ENCODE measurements around the gene RPRD2. TPM values are rescaled to one million over a fixed set of nuclear protein-coding genes. Genes with fewer than 3 reads are reported as not detected.

Gene RPRD2
- total RNA-seq, 4 donors from 2014 or later = 26.1 to 39.9 (median 31.6) TPM

GRCh38 chr1:150420560-150421265, 56.8 kb downstream of the RPRD2 start:
- WGBS, 2 donors = 81 to 83% methylated on average over 5 of the region's 5 CpGs
- TF ChIP-seq POLR2A (IDR thresholded peaks at IDR 0.05) (no peak), CTCF (IDR thresholded peaks at IDR 0.05) (no peak)
- intact Hi-C loops (cut with DNase I) = no loop called here
- Histone ChIP-seq H3K4me1 (peaks cover 7 to 15% of the 10 kb centered on the region in 2 donors), H3K9me3 (no peaks in the 10 kb centered on the region), H3K27me3 (no peaks in the 10 kb centered on the region), H3K27ac (peak overlapping the region in 2 of 3 donors; percentile 4 to 14), H3K4me3 (replicated peaks in 1 of 3) (no peak overlapping the region), H3K36me3 (peaks cover 0 to 3% of the 10 kb centered on the region in 2 donors)
- peak; percentile 14 to 26 for DNase-seq

GRCh38 chr1:150422541-150422940, 58.6 kb downstream of the RPRD2 start:
- H3K36me3 ChIP-seq = peaks cover 0 to 3% of the 10 kb centered on the region in 2 donors
- WGBS, 2 donors = 93 to 100% methylated on average over 2 of the region's 2 CpGs
- intact Hi-C loops (cut with DNase I) = no loop called here

GRCh38 chr1:150429805-150430204, 65.9 kb downstream of the RPRD2 start:
- intact Hi-C loops (cut with DNase I) = no loop called here
- WGBS, 2 donors = 79 to 80% methylated on average over 3 of the region's 3 CpGs

More at GRCh38 chr1:150422541-150422940, 58.6 kb downstream of the RPRD2 start:
- Histone ChIP-seq H3K4me3 (replicated peaks in 1 of 3) (no peak overlapping the region), H3K27ac (no peak overlapping the region), H3K4me1 (peaks cover 7 to 15% of the 10 kb centered on the region in 2 donors), H3K27me3 (no peaks in the 10 kb centered on the region), H3K9me3 (no peaks in the 10 kb centered on the region)
- TF ChIP-seq CTCF (IDR thresholded peaks at IDR 0.05) (no peak), POLR2A (IDR thresholded peaks at IDR 0.05) (no peak)
- DNase-seq = no peak

GRCh38 chr1:150441121-150441520, 77.2 kb downstream of the RPRD2 start:
- no peak overlapping the region for H3K4me3 ChIP-seq (replicated peaks in 1 of 3)
- no peak for DNase-seq
- H3K27me3 ChIP-seq = no peaks in the 10 kb centered on the region
- H3K36me3 ChIP-seq = peaks cover 5 to 8% of the 10 kb centered on the region in 2 donors
- TF ChIP-seq POLR2A (IDR thresholded peaks at IDR 0.05) (no peak), CTCF (IDR thresholded peaks at IDR 0.05) (no peak)
- 94% methylated on average over 2 of the region's 2 CpGs for WGBS, 2 donors
- H3K4me1 ChIP-seq = no peaks in the 10 kb centered on the region
- intact Hi-C loops (cut with DNase I) = no loop called here
- H3K27ac ChIP-seq = no peak overlapping the region
- H3K9me3 ChIP-seq = no peaks in the 10 kb centered on the region

More at GRCh38 chr1:150429805-150430204, 65.9 kb downstream of the RPRD2 start:
- Histone ChIP-seq H3K4me1 (no peaks in the 10 kb centered on the region), H3K27me3 (no peaks in the 10 kb centered on the region), H3K36me3 (no peaks in the 10 kb centered on the region), H3K27ac (no peak overlapping the region), H3K4me3 (replicated peaks in 1 of 3) (no peak overlapping the region), H3K9me3 (no peaks in the 10 kb centered on the region)
- TF ChIP-seq CTCF (IDR thresholded peaks at IDR 0.05) = no peak
- no peak for TF ChIP-seq POLR2A (IDR thresholded peaks at IDR 0.05)
- DNase-seq = no peak

- DNase-seq = no peak
- Histone ChIP-seq H3K27ac (no peak overlapping the region), H3K36me3 (peaks cover 8 to 26% of the 10 kb centered on the region in 2 donors), H3K4me3 (replicated peaks in 1 of 3) (no peak overlapping the region), H3K27me3 (no peaks in the 10 kb centered on the region), H3K9me3 (no peaks in the 10 kb centered on the region), H3K4me1 (no peaks in the 10 kb centered on the region)
- TF ChIP-seq CTCF (IDR thresholded peaks at IDR 0.05) = no peak
- no peak for TF ChIP-seq POLR2A (IDR thresholded peaks at IDR 0.05)
- intact Hi-C loops (cut with DNase I) = no loop called here
- WGBS, 2 donors = 92 to 96% methylated on average over 1 of the region's 1 CpG
These were observed 80.3 kb downstream of the RPRD2 start for GRCh38 chr1:150444232-150444631.
